ENCODE data around the gene MELK.

MELK gene

DNA sequence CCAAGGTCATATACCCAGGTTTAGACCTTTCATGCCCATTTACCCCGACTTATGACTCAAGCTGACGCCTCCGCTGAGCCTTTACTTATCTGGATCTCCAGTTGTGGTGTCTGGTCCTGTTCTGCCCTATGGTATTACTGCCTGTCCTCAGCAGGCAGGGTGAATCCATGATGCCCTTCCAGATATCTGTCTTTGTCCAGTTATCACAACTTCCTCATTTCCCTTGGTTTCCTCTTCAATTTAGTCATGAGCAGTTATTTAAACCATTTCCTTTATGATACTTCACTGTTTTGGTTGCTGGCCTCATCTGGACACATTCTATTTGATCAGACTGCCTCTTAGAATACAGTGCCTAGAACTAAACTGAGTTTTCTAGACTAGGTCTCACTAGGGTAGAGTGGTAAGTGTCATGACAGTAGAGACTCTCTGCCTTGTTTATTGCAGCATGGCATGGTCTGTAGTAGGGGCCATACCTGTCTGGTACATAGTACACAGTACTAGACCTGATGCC lies 93.3 kb downstream of the MELK start:
- no peak for DNase-seq

GRCh38 chr9:36671561-36671960 lies 98.9 kb downstream of the MELK start:
- no peak for DNase-seq

DNA sequence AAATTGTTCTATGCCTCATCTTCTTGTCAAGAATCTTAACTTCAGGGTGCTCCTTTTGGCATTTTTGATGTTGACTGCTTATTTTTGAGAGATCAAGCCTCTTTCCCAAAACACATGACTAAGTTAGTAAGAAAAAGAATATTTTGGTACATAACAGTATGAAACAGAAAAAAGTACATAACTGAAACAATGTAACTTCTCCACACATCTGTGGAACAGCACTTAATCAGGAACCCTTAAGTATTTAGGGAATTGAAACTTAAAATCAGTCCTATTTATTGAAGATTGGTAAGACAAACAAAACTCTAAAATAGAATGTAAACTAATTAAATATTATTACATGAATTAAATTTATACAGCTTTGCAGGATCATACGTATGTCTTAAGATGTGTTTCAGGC lies 103.4 kb downstream of the MELK start:
- no peak for DNase-seq

DNA sequence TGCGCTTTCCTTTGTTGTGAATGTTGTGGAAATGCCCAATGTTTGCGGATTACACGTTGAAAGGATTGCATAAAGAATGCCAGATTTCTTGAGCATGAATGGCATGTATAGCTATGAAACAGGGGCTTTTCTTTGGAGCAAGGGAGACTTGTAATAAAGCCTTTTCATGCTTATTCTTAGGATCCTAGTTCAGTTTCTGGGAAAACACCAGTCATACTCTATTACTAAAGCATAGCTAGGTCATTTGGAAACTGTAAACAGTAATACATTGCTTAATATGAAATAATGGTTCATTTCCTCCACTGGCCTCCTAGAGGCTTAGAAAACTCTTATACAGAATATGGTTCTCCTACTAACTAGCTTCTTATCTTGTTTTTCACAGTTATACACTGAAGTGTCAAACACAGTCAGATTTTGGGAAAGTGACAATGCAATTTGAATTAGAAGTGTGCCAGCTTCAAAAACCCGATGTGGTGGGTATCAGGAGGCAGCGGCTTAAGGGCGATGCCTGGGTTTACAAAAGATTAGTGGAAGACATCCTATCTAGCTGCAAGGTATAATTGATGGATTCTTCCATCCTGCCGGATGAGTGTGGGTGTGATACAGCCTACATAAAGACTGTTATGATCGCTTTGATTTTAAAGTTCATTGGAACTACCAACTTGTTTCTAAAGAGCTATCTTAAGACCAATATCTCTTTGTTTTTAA lies 104.2 kb downstream of the MELK start:
- peak in 1 of 56 donors; percentile 2 for DNase-seq

DNA sequence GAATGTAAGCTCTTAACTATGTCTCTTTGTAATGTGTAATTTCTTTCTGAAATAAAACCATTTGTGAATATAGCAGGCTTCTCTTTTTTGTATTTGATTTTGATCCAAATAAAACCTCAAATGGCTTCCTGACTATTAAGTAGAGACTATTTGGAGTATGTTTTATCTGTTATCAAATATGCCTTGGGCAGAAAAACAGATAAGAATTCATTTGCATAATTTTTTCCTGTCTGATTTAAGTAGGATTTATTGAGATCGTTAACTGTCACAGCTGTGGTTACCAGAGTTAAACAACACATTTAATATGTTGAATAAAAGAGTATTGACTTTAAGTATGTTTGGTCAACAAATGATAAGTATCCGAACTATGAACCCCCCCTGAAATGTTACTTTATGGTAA lies 104.9 kb downstream of the MELK start:
- no peak for DNase-seq

DNA sequence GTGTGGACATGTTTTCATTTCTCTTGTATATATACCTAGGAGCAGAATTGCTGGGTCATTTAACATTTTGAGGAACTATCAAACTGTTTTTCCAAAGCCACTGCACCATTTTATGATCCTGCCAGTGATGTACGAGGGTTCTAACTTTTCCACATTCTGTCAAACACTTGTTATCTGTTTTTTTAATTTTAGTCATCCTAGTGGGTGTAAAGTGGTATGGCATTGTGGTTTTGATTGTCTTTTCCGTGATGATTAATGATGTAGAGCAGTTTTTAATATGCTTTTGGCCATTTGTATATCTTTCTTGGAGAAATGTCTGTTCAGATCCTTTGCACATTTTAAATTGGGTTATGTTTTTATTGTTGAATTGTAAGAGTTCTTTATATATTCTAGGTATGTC lies 107.0 kb downstream of the MELK start:
- no peak for DNase-seq

DNA sequence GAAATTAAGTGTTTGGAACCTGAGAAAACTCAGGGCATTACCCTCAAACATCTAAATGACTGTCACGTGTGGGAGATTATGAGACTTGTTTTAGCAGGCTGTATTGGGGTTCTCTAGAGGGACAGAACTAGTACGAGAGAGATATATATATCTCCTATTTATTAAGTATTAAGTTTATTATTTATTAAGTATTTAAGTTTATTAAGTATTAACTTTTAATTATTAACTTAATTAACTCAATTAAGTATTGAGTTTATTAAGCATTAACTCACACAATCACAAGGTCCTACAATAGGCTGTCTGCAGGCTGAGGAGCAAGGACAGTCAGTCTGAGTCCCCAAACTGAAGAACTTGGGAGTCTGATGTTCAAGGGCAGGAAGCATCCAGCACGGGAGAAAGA lies 113.8 kb downstream of the MELK start:
- DNase-seq = no peak

GRCh38 chr9:36690412-36691168 lies 117.9 kb downstream of the MELK start:
- DNase-seq = no peak

DNA sequence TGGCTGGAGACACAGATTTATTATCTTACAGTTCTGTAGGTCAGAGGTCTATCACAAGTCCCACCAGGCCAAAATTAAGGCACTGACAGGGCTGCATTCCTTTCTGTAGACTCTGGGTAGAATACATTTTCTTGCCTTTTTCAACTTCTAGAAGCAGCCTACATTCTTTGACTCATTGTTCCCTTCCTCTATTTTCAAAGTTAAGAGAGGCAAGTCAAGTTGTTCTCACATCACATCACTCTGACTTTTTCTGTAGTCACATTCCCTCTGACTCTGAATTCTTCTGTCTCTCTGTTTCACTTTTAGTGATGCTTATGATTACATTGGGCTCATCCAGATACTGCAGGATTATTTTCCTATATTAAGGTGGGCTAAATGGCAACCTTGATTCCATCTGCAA lies 119.0 kb downstream of the MELK start:
- no peak for DNase-seq

DNA sequence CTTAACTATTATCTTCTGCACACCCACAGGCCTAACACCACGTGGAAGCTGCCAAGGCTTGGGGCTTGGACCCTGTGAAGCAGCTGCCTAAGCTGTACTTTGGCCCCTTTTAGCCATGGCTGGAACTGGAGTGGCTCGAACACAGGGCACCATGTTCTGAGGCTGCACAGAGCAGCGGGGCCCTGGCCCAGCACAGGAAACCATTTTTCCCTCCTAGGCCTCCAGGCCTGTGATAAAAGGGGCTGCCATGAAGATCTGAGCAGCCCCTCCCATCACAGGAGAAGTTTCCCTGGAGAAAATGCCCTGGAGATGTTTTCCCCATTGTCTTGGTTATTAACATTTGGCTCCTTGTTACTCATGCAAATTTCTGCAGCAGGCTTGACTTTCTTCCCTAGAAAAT lies 126.3 kb downstream of the MELK start:
- no peak for DNase-seq

DNA sequence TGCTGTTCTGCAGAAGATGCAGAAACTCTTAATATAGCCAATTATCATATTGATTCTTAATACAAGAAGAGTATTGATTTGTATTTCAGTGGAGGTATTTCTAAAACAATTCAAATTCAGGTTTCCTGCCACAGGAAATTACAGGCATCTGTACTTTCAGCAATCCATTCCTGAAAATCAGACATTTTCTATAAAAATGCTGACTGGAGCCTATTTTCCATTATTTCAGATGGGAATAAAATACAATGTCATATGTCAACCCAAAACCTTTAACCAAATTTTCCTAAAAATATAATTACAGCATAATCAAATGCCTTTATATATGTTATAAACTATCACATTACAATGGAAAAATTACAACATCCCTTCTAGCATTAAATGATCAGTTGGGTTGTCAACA lies 131.5 kb downstream of the MELK start:
- DNase-seq = no peak

DNA sequence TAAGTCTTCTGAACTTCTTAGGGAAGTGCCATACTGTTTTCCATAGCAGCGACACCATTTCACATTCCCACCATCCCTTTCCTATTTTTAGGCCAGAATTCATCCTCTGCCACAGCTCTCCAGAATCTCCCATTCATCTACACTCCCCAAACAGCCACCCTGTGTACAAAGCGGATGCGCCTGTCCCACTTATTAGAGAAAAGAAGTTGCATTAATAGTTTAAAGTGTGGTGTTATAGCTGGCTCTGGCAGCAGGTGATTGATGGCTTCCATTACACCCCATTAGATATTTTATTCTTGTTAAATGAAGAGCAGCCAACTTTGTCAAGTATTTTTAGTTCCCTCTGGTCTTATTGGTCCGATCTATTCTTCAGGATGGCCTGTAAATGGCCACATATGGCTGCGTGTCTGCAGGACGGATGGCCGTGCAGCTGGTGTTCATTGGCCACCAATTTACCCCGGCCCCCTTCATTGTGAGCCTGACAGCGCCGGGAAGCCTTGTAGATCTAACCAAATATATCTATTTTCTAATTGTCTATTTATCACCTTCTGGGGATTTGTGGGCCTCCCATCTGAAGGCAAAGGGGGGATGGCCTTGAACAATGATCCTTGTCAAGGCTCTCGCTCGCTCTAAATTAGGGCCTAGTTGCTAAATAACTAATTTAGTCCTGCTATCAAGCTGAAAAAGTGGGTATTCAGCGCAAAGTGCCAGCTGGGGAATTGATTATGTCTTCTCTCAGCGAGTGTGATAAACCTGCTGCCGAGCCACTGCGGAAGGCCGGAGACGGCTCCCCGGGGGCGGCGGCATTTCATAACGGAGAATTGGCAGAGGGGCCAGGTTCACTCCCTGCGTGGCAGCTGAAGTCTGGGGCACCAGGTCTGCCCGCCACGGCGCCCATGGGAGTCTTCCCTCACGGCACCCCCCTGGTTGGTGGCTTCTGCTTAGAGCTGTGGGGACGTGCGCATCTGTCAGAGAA lies 141.1 kb downstream of the MELK start:
- no peak for DNase-seq

DNA sequence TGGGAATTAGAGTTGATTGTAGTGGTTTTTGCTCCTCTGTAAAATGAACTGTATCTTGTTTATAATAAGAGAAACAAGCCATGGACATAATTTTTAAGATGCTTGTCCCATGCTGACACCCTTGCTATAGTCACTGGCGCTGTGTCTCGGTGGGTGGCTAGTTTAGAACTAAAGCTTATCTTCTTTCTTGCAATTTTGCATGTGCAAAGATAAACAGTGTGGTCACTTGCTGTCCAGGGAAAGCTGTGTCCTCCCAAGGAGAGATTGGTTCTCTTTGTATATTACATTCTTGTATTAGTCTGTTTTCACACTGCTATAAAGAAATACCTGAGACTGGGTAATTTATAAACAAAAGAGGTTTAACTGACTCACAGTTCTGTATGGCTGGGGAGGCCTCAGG lies 143.8 kb downstream of the MELK start:
- DNase-seq = no peak

DNA sequence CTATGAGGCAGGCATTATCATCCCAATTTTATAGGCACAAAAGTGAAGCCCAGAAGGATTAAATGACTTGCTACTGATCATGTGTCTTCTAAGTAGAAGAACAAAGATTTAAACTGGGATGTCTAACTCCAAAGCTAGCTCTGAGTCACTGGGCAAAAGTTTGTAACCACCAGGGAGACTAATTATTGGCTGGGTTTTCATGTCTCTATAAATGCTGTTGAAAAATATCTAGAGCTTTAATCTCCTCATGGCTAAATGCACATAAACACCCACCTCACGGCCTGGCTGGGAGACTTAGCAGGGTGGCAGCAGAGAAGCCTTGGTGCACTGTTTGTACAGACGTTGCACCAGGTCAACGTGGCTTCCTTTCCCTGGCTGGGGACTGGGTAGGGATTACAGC lies 144.6 kb downstream of the MELK start:
- no peak for DNase-seq

GRCh38 chr9:36718612-36719011 lies 145.9 kb downstream of the MELK start:
- no peak for DNase-seq

DNA sequence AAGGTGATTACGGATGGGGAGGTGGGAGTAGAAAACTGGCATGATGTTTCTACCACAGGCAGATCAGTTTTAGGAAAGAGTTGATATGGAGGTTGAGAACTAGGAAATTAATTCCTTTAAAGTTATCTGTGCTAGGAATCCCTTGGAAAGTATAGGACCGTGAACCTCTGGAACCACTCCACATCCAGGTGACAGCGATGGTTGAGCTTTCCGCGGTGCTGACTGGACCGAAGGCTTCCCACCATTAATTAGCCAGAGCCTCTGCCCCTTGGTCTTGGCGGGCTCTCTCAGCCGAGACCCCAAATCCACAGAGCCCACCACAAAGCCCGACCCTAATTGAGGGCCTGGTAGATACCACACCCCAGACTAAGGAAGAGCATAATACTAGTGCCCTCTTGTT lies 147.3 kb downstream of the MELK start:
- no peak for DNase-seq

GRCh38 chr9:36721846-36722588 lies 149.3 kb downstream of the MELK start:
- peak in 1 of 56 donors; percentile 22 for DNase-seq

DNA sequence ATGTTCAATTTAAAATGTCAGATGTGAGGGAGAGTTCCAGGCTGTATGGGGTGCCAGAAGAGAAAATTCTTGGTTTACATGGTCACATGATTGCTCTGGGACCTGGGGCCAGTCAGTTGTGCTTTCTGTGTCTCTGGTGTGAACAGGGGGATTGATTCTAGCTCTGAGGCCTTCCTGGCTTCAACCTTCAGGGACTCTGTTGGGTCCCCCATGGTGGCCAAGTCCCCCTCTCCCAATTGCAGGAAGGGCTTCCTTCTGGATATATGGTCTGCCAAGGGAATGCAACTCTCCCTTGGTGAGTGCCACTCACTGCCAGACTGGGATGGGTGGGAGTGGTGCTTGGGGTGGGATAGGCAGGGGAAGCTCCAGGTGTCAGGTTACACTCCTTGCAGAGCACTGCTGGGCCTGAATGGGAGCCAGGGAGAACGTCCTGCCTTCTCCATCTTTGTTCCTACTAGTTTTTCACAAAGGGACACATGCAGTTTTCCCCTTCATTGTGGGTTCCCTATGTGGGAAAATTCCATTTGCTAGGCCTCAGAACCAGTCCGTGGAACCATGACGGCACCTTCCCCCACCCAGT lies 153.2 kb downstream of the MELK start:
- DNase-seq = no peak
